HL-60 (cell line): ENCODE data around the gene ARMC9.

Experiments used
- DNase-seq, 2 experiments: peaks; one replicate each; pipeline ENCODE4 v3.0.0-alpha.2; 2010 to 2020; ENCODE audit warnings: low read depth in 1 of 2, low spot score in 1 of 2
- H3K27ac ChIP-seq: fragments of 250-450 bp; sonication (Bioruptor Pico); replicated peaks from 2 replicates; pipeline ENCODE4 v1.5.1; 2020; ENCODE audit warnings: mild to moderate bottlenecking, moderate library complexity
- H3K27me3 ChIP-seq: fragments of 250-450 bp; sonication (Bioruptor Pico); 2 replicates; pipeline ENCODE4 v1.5.1; 2021; ENCODE audit warnings: mild to moderate bottlenecking, moderate library complexity; ENCODE audit not compliant: insufficient read depth, poor library complexity, severe bottlenecking
- H3K4me3 ChIP-seq: replicated peaks from 2 replicates; pipeline ENCODE4 v1.5.1; 2011; ENCODE audit warnings: mild to moderate bottlenecking, control low read depth, low read length; ENCODE audit not compliant: insufficient read depth
- GABPA ChIP-seq: IDR thresholded peaks from 2 replicates; pipeline ENCODE4 v1.6.1; 2012; ENCODE audit warnings: low read depth
- POLR2AphosphoS5 ChIP-seq: IDR thresholded peaks from 2 replicates; pipeline ENCODE4 v1.6.1; 2012; ENCODE audit warnings: low read depth
- SPI1 ChIP-seq: IDR thresholded peaks from 2 replicates; pipeline ENCODE4 v1.6.1; 2012; ENCODE audit warnings: low read depth, mild to moderate bottlenecking, borderline replicate concordance
- TF ChIP-seq, protein P1 (sequence below): IDR thresholded peaks from one replicate; pipeline ENCODE4 v1.5.1; 2011; ENCODE audit warnings: low read length, control low read depth, inconsistent platforms; ENCODE audit not compliant: insufficient read depth
- TF ChIP-seq, protein P2 (sequence below): IDR thresholded peaks from 2 replicates; pipeline ENCODE4 v1.6.1; 2012; ENCODE audit warnings: low read depth; ENCODE audit not compliant: insufficient replicate concordance

The ARMC9 gene

DNA sequence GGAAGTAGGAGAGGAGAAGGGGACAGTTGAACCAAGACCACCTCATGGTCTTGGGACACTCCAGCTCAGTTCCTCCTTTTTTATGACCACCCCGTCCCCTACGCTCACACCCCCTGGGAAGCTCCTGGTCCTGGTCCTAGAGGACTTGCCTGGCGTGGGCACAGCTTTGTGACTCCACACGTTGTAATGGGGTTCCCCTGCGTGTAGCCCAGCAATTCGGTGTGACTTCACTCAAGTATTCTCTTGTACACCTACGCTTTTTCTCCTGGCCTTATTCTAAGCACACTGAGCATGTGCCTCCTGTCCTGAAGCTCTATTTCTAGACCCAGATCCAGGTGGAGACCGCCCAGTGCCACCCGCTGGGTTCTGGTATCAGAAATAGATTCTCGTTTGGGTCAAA is 161.0 kb downstream of the ARMC9 start:
- H3K27ac ChIP-seq = peak overlapping the region; percentile 7; the same call in 1 of the 2 replicates
- no peak overlapping the region for H3K4me3 ChIP-seq
- no peaks in the 10 kb centered on the region for H3K27me3 ChIP-seq
- TF ChIP-seq SPI1 (no peak), POLR2AphosphoS5 (no peak), GABPA (no peak)
- TF ChIP-seq, protein P1, sequence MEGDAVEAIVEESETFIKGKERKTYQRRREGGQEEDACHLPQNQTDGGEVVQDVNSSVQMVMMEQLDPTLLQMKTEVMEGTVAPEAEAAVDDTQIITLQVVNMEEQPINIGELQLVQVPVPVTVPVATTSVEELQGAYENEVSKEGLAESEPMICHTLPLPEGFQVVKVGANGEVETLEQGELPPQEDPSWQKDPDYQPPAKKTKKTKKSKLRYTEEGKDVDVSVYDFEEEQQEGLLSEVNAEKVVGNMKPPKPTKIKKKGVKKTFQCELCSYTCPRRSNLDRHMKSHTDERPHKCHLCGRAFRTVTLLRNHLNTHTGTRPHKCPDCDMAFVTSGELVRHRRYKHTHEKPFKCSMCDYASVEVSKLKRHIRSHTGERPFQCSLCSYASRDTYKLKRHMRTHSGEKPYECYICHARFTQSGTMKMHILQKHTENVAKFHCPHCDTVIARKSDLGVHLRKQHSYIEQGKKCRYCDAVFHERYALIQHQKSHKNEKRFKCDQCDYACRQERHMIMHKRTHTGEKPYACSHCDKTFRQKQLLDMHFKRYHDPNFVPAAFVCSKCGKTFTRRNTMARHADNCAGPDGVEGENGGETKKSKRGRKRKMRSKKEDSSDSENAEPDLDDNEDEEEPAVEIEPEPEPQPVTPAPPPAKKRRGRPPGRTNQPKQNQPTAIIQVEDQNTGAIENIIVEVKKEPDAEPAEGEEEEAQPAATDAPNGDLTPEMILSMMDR = no peak
- TF ChIP-seq, protein P2, sequence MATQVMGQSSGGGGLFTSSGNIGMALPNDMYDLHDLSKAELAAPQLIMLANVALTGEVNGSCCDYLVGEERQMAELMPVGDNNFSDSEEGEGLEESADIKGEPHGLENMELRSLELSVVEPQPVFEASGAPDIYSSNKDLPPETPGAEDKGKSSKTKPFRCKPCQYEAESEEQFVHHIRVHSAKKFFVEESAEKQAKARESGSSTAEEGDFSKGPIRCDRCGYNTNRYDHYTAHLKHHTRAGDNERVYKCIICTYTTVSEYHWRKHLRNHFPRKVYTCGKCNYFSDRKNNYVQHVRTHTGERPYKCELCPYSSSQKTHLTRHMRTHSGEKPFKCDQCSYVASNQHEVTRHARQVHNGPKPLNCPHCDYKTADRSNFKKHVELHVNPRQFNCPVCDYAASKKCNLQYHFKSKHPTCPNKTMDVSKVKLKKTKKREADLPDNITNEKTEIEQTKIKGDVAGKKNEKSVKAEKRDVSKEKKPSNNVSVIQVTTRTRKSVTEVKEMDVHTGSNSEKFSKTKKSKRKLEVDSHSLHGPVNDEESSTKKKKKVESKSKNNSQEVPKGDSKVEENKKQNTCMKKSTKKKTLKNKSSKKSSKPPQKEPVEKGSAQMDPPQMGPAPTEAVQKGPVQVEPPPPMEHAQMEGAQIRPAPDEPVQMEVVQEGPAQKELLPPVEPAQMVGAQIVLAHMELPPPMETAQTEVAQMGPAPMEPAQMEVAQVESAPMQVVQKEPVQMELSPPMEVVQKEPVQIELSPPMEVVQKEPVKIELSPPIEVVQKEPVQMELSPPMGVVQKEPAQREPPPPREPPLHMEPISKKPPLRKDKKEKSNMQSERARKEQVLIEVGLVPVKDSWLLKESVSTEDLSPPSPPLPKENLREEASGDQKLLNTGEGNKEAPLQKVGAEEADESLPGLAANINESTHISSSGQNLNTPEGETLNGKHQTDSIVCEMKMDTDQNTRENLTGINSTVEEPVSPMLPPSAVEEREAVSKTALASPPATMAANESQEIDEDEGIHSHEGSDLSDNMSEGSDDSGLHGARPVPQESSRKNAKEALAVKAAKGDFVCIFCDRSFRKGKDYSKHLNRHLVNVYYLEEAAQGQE = no peak
- no peak for DNase-seq

DNA sequence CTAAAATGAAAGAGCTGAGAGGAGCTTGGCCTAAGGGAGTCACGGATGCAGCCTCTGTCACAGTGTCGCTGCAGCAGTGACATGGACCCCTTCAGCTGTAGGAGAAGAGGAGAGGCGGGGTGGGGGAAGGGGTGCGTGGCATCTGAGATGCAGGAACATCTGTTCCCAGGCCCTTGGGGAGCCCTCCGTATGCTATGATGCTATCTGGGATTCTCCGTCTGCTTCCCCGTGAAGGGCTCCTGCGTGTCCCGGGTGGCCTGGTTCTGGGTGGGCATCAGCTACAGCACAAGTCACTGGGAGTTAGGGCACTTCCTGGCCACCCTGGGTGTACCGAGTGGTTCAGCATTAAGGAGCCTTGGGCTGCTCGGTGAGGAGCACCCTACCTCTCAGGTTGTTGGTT is 161.5 kb downstream of the ARMC9 start:
- Histone ChIP-seq H3K27me3 (no peaks in the 10 kb centered on the region), H3K27ac (peak overlapping the region; percentile 94; the same call in 1 of the 2 replicates), H3K4me3 (no peak overlapping the region)
- TF ChIP-seq POLR2AphosphoS5 (no peak), SPI1 (no peak), GABPA (no peak)
- TF ChIP-seq, protein P2 = no peak
- TF ChIP-seq, protein P1 = no peak
- no peak for DNase-seq

DNA sequence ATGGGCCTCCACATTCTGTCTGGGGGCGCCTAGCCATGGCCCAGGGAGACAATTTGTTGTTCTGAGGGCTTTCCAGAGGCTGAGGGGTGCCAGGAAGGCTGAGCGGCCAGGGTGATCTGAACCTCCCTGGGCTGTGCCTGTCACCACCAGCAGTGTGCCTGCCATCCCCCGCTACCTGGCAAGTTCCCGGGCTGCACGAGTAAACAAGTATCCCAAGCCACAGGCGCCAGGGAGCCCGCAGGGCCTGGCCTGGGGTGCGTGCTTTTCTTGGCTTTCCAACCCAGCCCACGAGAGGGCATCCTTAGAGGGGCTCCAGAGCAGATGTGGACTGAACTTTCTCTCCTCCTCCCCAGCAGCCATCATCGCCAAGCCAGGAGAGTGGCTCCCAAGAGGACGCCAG is 162.0 kb downstream of the ARMC9 start:
- no peak for DNase-seq
- Histone ChIP-seq H3K27me3 (no peaks in the 10 kb centered on the region), H3K27ac (peak overlapping the region; percentile 94), H3K4me3 (no peak overlapping the region)
- TF ChIP-seq, protein P1 = no peak
- TF ChIP-seq POLR2AphosphoS5 (no peak), SPI1 (no peak), GABPA (no peak)
- TF ChIP-seq, protein P2 = no peak
